NCI-H1436 (cell line): ENCODE results near the gene BAHCC1.
A peak's percentile ranks its signal among the peaks of the same experiment; 100 is the strongest.
"Not testable (repeated sequence)": the region's sequence is repeated elsewhere in the genome, so short reads cannot be mapped to it uniquely, and the experiment has no call there.

Source experiments
- DNase-seq: peaks from one replicate; lab custom pipeline; 2025; lab: John Stamatoyannopoulos, UW

Gene BAHCC1

GRCh38 chr17:81394921-81395599 lies at the start of gene BAHCC1:
Gene BAHCC1 (plus strand): TSS chr17:81395457. CDS start chr17:81399740, 4,283 bp downstream.
- DNase-seq: peak; percentile 100

- DNase-seq: peak; percentile 99
Observed at GRCh38 chr17:81346090-81346907, 49.0 kb upstream of the BAHCC1 start.

- no peak for DNase-seq
Observed at GRCh38 chr17:81346908-81347349, 48.3 kb upstream of the BAHCC1 start.

GRCh38 chr17:81347437-81347836 lies 47.8 kb upstream of the BAHCC1 start:
- DNase-seq: no peak

- peak; percentile 54 for DNase-seq
Observed at GRCh38 chr17:81348097-81349055, 46.9 kb upstream of the BAHCC1 start.

- DNase-seq: no peak
Observed at GRCh38 chr17:81349397-81350319, 45.6 kb upstream of the BAHCC1 start.

GRCh38 chr17:81350320-81350890 lies 44.9 kb upstream of the BAHCC1 start:
- DNase-seq: no peak

- not testable (repeated sequence) for DNase-seq
Observed at GRCh38 chr17:81351329-81352052, 43.8 kb upstream of the BAHCC1 start.

GRCh38 chr17:81352056-81352455 lies 43.2 kb upstream of the BAHCC1 start:
- not testable (repeated sequence) for DNase-seq

- no peak for DNase-seq
Observed at GRCh38 chr17:81354252-81354953, 40.9 kb upstream of the BAHCC1 start.

- DNase-seq: no peak
Observed at GRCh38 chr17:81354954-81355347, 40.3 kb upstream of the BAHCC1 start.

GRCh38 chr17:81359218-81359617 lies 36.0 kb upstream of the BAHCC1 start:
- DNase-seq: no peak

GRCh38 chr17:81362001-81362400 lies 33.3 kb upstream of the BAHCC1 start:
- not testable (repeated sequence) for DNase-seq

GRCh38 chr17:81364278-81365147 lies 30.7 kb upstream of the BAHCC1 start:
- DNase-seq: no peak

GRCh38 chr17:81365148-81365600 lies 30.1 kb upstream of the BAHCC1 start:
- peak; percentile 63 for DNase-seq

GRCh38 chr17:81365601-81366585 lies 29.4 kb upstream of the BAHCC1 start:
- no peak for DNase-seq

- DNase-seq: no peak
Observed at GRCh38 chr17:81366648-81367047, 28.6 kb upstream of the BAHCC1 start.
